IMR-90 (cell line): ENCODE measurements around the gene ITGB5. TPM values are rescaled to one million over a fixed set of nuclear protein-coding genes. Genes with fewer than 3 reads are reported as not detected.

ENCODE experiments used
- ATAC-seq: fragments of 200-7000 bp; cut with Tn5 transposase; 2 replicates; pipeline ENCODE4 v1.9.1; 2020; ENCODE audit warnings: low read depth, mild to moderate bottlenecking, moderate library complexity
- BruUV-seq: library from RNA; stranded (reverse); fragments of 400-500 nt; replicated peaks from 2 replicates; lab custom pipeline; 2021; lab: Mats Ljungman, UMichigan
- CTCF ChIA-PET: fragments of 300-600 bp; formaldehyde crosslinking; extraction: SDS; loops from one replicate; lab custom pipeline; 2021; ENCODE audit warnings: antibody characterized with exemption; lab: Yijun Ruan, JAX
- POLR2A ChIA-PET: fragments of 300-600 bp; sonication (Branson Sonifier 250); formaldehyde crosslinking; loops from one replicate; lab custom pipeline; 2022; ENCODE audit warnings: antibody characterized with exemption; ENCODE audit not compliant: unreplicated experiment; lab: Charles Lee
- DNase-seq: peaks from one replicate; pipeline ENCODE4 v3.0.0; 2013
- H2AFZ ChIP-seq: replicated peaks from 2 replicates; pipeline ENCODE3; 2013; ENCODE audit warnings: low read length, mild to moderate bottlenecking; ENCODE audit not compliant: poor library complexity
- H2AK5ac ChIP-seq: 2 replicates; pipeline ENCODE4 v1.6.1; 2013; ENCODE audit warnings: low read depth, low read length, inconsistent platforms
- H2AK9ac ChIP-seq: replicated peaks from 2 replicates; pipeline ENCODE3; 2013; ENCODE audit warnings: mild to moderate bottlenecking, low read depth, low read length, moderate library complexity; ENCODE audit not compliant: poor library complexity
- H2BK120ac ChIP-seq: 2 replicates; pipeline ENCODE4 v1.6.1; 2013; ENCODE audit warnings: low read depth, low read length, inconsistent platforms
- H2BK15ac ChIP-seq: 3 replicates; pipeline ENCODE4 v1.6.1; 2013; ENCODE audit warnings: low read depth, low read length, inconsistent platforms
- H2BK20ac ChIP-seq: 2 replicates; pipeline ENCODE4 v1.6.1; 2013; ENCODE audit warnings: low read depth, mild to moderate bottlenecking, inconsistent platforms, low read length, moderate library complexity
- H2BK5ac ChIP-seq: 2 replicates; pipeline ENCODE4 v1.6.1; 2013; ENCODE audit warnings: mild to moderate bottlenecking, low read depth, low read length, inconsistent platforms; ENCODE audit not compliant: poor library complexity, severe bottlenecking
- H3K14ac ChIP-seq: replicated peaks from 2 replicates; pipeline ENCODE4 v1.6.1; 2013; ENCODE audit warnings: low read depth, low read length, inconsistent platforms
- H3K18ac ChIP-seq: 2 replicates; pipeline ENCODE4 v1.6.1; 2013; ENCODE audit warnings: low read depth, low read length, control low read depth
- H3K23ac ChIP-seq: 2 replicates; pipeline ENCODE4 v1.6.1; 2013; ENCODE audit warnings: low read depth, low read length, inconsistent platforms
- H3K27ac ChIP-seq: 2 replicates; pipeline ENCODE4 v1.5.1; 2013; ENCODE audit warnings: mild to moderate bottlenecking, control low read depth, low read length; ENCODE audit not compliant: insufficient read depth
- H3K27me3 ChIP-seq: 2 replicates; pipeline ENCODE4 v1.6.1; 2013; ENCODE audit warnings: low read length; ENCODE audit not compliant: control insufficient read depth, insufficient read depth
- H3K36me3 ChIP-seq: 2 replicates; pipeline ENCODE4 v1.6.1; 2013; ENCODE audit warnings: low read length, mixed read lengths; ENCODE audit not compliant: control insufficient read depth, insufficient read depth
- H3K4ac ChIP-seq: 2 replicates; pipeline ENCODE4 v1.6.1; 2013; ENCODE audit warnings: low read depth, low read length, inconsistent platforms
- H3K4me1 ChIP-seq: 2 replicates; pipeline ENCODE4 v1.6.1; 2013; ENCODE audit warnings: low read length, mixed read lengths; ENCODE audit not compliant: control insufficient read depth, insufficient read depth
- H3K4me2 ChIP-seq: 2 replicates; pipeline ENCODE4 v1.6.1; 2013; ENCODE audit warnings: low read depth, mild to moderate bottlenecking, control low read depth, low read length, moderate library complexity
- H3K4me3 ChIP-seq: 2 replicates; pipeline ENCODE4 v1.5.1; 2013; ENCODE audit warnings: low read depth, mild to moderate bottlenecking, control low read depth, low read length, moderate library complexity; ENCODE audit not compliant: insufficient read depth
- H3K56ac ChIP-seq: 2 replicates; pipeline ENCODE4 v1.6.1; 2013; ENCODE audit warnings: low read length, inconsistent platforms; ENCODE audit not compliant: insufficient read depth; ENCODE audit errors: extremely low read depth
- H3K79me1 ChIP-seq, 2 experiments: 2 replicates each; pipeline ENCODE4 v1.6.1; 2013; ENCODE audit warnings: low read length in 2 of 2, inconsistent platforms in 1 of 2, low read depth in 1 of 2
- H3K9ac ChIP-seq: 2 replicates; pipeline ENCODE4 v1.6.1; 2013; ENCODE audit warnings: low read depth, low read length, control low read depth
- H3K9me1 ChIP-seq: 2 replicates; pipeline ENCODE4 v1.6.1; 2013; ENCODE audit warnings: low read length, inconsistent platforms; ENCODE audit not compliant: insufficient read depth
- H3K9me3 ChIP-seq: 2 replicates; pipeline ENCODE4 v1.6.1; 2013; ENCODE audit warnings: low read length; ENCODE audit not compliant: control insufficient read depth, insufficient read depth
- H4K20me1 ChIP-seq: 2 replicates; pipeline ENCODE4 v1.6.1; 2013; ENCODE audit warnings: low read length, inconsistent platforms; ENCODE audit not compliant: insufficient read depth
- H4K5ac ChIP-seq: 2 replicates; pipeline ENCODE4 v1.6.1; 2013; ENCODE audit warnings: mild to moderate bottlenecking, low read depth, low read length, control low read depth
- H4K8ac ChIP-seq, 2 experiments: 2 replicates each; pipeline ENCODE4 v1.6.1; 2013; ENCODE audit warnings: low read depth in 2 of 2, low read length in 2 of 2, control low read depth in 1 of 2, inconsistent platforms in 1 of 2
- H4K91ac ChIP-seq: 2 replicates; pipeline ENCODE4 v1.6.1; 2013; ENCODE audit warnings: low read depth, low read length, inconsistent platforms; ENCODE audit not compliant: insufficient read depth
- CEBPB ChIP-seq: IDR thresholded peaks from 2 replicates; pipeline ENCODE4 v1.6.1; 2012; ENCODE audit warnings: low read depth, low read length, improper control_type of control experiment
- CHD1 ChIP-seq: IDR thresholded peaks from 2 replicates; pipeline ENCODE4 v1.6.1; 2012; ENCODE audit warnings: low read depth, low read length, improper control_type of control experiment
- FOS ChIP-seq: fragments of 150-350 bp; IDR thresholded peaks from 2 replicates; pipeline ENCODE4 v1.6.1; 2016; ENCODE audit warnings: low read depth, low read length
- MXI1 ChIP-seq: IDR thresholded peaks from 2 replicates; pipeline ENCODE4 v1.6.1; 2012; ENCODE audit warnings: low read depth, mild to moderate bottlenecking, low read length, moderate library complexity, borderline replicate concordance
- RAD21 ChIP-seq: IDR thresholded peaks from 2 replicates; pipeline ENCODE4 v1.6.1; 2012; ENCODE audit warnings: low read length, improper control_type of control experiment
- RCOR1 ChIP-seq: IDR thresholded peaks from 2 replicates; pipeline ENCODE4 v1.6.1; 2012; ENCODE audit warnings: mild to moderate bottlenecking, low read length, improper control_type of control experiment; ENCODE audit not compliant: insufficient replicate concordance
- whole genome bisulfite sequencing, 2 experiments: methylation state at CpG; one replicate each; pipeline versions ENCODE4 v1.1.5 to v1.1.7; 2013; ENCODE audit warnings: missing lambda C conversion rate in 2 of 2; ENCODE audit not compliant: insufficient read length in 1 of 2; ENCODE audit errors: extremely low coverage in 2 of 2; 5-methylcytosine and 5-hydroxymethylcytosine counted together
- dilution Hi-C: fragments of 300-500 bp; cut with HindIII; formaldehyde crosslinking; loops from one replicate; pipeline ENCODE4 v1.14.3; 2018; ENCODE audit warnings: low sequenced_read_pairs; ENCODE audit not compliant: unreplicated experiment
- in situ Hi-C: fragments of 300-500 bp; cut with MboI; formaldehyde crosslinking; loops from 3 replicates; pipeline ENCODE4 v1.14.3; 2019; ENCODE audit warnings: low sequenced_read_pairs, inconsistent platforms, mixed read lengths
- intact Hi-C: fragments of 100-400 bp; cut with micrococcal nuclease; formaldehyde crosslinking; loops from 2 replicates; pipeline ENCODE4 v1.10.0; 2022
- polyA plus RNA-seq, 3 experiments: library from polyadenylated mRNA; depleted of rRNA; stranded (reverse); fragments of >200 nt; gene quantifications; 2 replicates each; pipeline ENCODE4 v1.2.3, GENCODE V29; 2012; ENCODE audit warnings: low replicate concordance in 1 of 3
- total RNA-seq: library from RNA; depleted of rRNA; stranded (reverse); fragments of >200 nt; gene quantifications from 2 replicates; pipeline ENCODE4 v1.2.3, GENCODE V29; 2012
- TF ChIP-seq, protein P1 (sequence below): fragments of 150-350 bp; IDR thresholded peaks from 2 replicates; pipeline ENCODE4 v1.6.1; 2017; ENCODE audit warnings: mild to moderate bottlenecking, antibody characterized with exemption, low read length, low read depth

ITGB5 gene
- total and polyA plus RNA-seq, 2 of the 4 experiments (the other 2 are of a cell fraction), result 85.0 to 101 TPM

DNA sequence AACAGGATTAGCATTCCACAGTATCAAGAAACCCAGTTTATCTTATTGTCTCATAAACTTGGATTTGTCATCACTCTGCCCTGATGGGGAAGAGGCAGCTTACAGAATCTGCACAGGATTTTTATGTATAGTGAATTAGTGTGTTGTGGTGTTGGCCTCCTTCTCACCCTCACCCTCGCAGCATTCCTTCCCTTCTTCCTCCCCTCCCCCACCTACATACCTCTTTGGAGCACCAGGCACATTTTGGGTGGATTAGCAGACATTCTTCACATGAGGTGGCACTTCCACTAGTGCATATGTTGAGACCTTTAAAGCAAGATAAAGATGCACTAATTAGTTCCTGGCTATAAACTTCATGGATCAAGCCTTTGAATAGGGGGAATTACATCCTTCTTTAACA, 13.9 kb downstream of the ITGB5 start:
- H2AK5ac ChIP-seq, result peak overlapping the region; percentile 59; the same call in 1 of the 2 replicates
- BruUV-seq, result no TSS peak
- no peaks in the 10 kb centered on the region for H3K9me3 ChIP-seq
- 0 out of 3 replicates have a peak overlapping the region, but pooled peaks have one; percentile 30 for H2BK15ac ChIP-seq
- H2BK5ac ChIP-seq, result no peak overlapping the region
- peak overlapping the region; percentile 2; the same call in 1 of the 2 replicates for H3K4ac ChIP-seq
- no peak overlapping the region for H3K27ac ChIP-seq
- WGBS, 2 experiments, result no CpG with 5 or more reads among the region's 1 CpG
- peaks cover 13% of the 10 kb centered on the region for H3K36me3 ChIP-seq
- no peak overlapping the region for H3K4me2 ChIP-seq
- H4K20me1 ChIP-seq, result peaks cover 10% of the 10 kb centered on the region
- no peak overlapping the region for H2AFZ ChIP-seq
- H2BK120ac ChIP-seq, result no peak overlapping the region
- dilution Hi-C loops, result no loop called here
- in situ Hi-C loops, result no loop called here
- DNase-seq (no peak), ATAC-seq (peak; percentile 14)
- TF ChIP-seq, protein P1, sequence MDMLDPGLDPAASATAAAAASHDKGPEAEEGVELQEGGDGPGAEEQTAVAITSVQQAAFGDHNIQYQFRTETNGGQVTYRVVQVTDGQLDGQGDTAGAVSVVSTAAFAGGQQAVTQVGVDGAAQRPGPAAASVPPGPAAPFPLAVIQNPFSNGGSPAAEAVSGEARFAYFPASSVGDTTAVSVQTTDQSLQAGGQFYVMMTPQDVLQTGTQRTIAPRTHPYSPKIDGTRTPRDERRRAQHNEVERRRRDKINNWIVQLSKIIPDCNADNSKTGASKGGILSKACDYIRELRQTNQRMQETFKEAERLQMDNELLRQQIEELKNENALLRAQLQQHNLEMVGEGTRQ, result no peak
- no peak for TF ChIP-seq MXI1
- no peak for TF ChIP-seq FOS
- TF ChIP-seq RCOR1, result no peak
- TF ChIP-seq CHD1, result no peak
- TF ChIP-seq RAD21, result no peak
- no peak for TF ChIP-seq CEBPB
- ChIA-PET POLR2A (no interaction called here), CTCF (interaction anchor here (1.4 kb wide), 1 partner anchor 10 kb away, joined by 4 read pairs; no protein-coding TSS in a partner anchor)
- H3K9ac ChIP-seq, result no peak overlapping the region
- no peak overlapping the region for H3K18ac ChIP-seq
- no peak overlapping the region for H3K56ac ChIP-seq
- no peak overlapping the region for H4K91ac ChIP-seq
- no peak overlapping the region for H2BK20ac ChIP-seq
- peaks cover 21% of the 10 kb centered on the region for H3K9me1 ChIP-seq
- 0 out of 2 replicates have a peak overlapping the region, but pooled peaks have one; percentile 1 for H3K23ac ChIP-seq
- H4K8ac ChIP-seq, result no peak overlapping the region; a peak in 1 of 4 replicates
- H4K5ac ChIP-seq, result no peak overlapping the region
- H2AK9ac ChIP-seq, result no peak overlapping the region
- peaks cover 16 to 68% of the 10 kb centered on the region in 2 experiments for H3K79me1 ChIP-seq
- H3K4me1 ChIP-seq, result peaks cover 7% of the 10 kb centered on the region
- H3K14ac ChIP-seq, result 0 out of 2 replicates have a peak overlapping the region, but pooled peaks have one; percentile 2
- H3K27me3 ChIP-seq, result no peaks in the 10 kb centered on the region
- intact Hi-C loops, result no loop called here
- no peak overlapping the region for H3K4me3 ChIP-seq
